ENCODE results near the gene HSD17B1.

HSD17B1 gene

GRCh38 chr17:42566883-42567573, 14.3 kb downstream of the HSD17B1 start, which contains the start of gene MLX:
Gene MLX (plus strand): TSS chr17:42567100. CDS start chr17:42567125, 25 bp downstream.
- peak; percentile 82 to 86 for DNase-seq (ENCODE audit: low read depth in 2 of 2)

DNA sequence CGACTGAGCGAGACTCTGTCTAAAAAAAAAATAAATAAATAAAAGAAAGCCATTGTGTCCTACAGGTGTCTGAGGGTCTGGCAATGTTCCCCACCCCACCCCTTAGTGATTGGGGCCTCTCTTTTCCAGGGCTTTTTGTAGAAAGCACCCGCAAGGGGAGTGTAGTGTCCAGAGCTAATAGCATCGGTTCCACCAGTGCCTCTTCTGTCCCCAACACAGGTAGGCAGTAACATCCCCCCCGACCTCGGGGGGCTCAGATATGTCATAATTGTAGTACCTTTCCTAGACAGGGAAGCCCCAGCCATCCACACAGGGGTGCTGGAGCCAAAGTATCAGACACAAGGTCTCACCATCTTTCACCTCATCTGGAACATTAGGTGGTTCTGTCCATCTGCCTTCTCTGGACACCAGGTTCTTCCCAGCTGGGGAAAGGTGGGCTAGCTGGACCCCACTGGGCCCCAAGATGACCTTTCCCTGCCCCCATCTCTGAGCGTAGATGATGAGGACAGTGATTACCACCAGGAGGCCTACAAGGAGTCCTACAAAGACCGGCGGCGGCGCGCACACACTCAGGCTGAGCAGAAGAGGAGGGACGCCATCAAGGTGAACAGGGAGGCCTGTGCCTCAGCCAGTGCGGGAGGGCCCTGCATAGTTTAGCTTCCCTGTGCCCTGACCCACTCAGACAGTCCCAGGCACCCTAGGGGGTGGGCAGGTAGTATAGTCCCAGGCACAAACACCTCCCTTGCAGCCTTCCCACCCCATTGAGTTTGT, 15.8 kb downstream of the HSD17B1 start:
- DNase-seq (ENCODE audit: low read depth in 2 of 2), result no peak

DNA sequence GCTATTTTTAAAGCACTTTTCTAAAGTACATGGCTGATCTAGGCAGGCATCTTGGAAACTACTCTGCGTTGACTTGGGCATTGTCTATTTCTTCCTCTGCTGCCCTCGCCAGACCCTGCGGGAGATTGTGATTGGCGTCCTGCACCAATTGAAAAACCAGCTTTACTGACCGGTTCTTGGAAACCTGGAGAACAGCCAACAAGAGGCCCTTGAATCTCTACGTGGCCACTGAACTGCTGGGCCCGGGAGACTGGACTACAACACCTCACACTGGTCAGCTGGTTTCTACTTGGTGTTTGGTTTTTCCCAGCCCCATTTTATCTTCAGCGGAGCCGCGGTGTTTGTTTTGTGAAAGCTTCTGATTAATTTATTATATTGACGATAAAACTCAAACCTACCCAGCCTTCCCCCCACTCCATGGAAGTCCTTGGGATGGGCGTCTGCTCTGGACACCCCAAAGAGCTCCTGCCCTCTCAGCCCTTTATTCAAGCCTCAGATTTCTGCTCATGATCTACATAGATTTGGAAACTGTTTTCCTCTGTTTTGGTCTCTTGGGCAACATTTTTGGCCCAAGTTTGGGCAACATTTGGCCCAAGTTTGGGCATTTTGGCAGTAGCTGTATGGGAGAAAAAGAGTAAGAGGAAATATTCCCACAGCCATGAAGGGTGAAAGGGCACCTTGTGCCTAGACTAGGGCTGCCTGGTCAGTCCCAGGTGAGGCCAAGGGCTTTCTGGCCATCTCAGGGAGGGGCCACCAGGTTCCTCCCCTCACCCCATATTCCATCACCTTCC, 18.9 kb downstream of the HSD17B1 start:
- no peak for DNase-seq (ENCODE audit: low read depth in 2 of 2)

DNA sequence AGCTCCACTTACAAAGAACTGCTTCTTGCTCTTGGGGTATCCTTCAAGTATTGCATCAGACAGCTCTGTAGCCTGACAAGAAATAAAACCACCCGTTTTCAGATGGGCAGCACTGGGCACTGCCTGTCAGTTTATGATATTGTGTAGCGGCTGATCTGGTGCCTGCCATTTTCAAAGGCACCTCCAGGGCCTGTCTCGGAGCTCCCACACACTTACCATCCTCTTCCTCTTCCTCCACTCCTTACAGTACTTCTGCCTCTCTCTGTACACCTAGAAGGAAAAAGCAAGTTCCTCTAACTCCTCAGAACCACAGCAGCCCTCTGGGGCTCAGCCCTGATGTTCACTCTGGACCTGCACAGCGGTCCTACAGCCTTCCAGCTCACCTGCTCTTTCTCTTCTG, 20.4 kb downstream of the HSD17B1 start:
- DNase-seq (ENCODE audit: low read depth in 2 of 2), result no peak

GRCh38 chr17:42574463-42574862, 21.7 kb downstream of the HSD17B1 start:
- no peak for DNase-seq (ENCODE audit: low read depth in 2 of 2)

- no peak for DNase-seq (ENCODE audit: low read depth in 2 of 2)
Measured at GRCh38 chr17:42577140-42577531, 24.4 kb downstream of the HSD17B1 start.

DNA sequence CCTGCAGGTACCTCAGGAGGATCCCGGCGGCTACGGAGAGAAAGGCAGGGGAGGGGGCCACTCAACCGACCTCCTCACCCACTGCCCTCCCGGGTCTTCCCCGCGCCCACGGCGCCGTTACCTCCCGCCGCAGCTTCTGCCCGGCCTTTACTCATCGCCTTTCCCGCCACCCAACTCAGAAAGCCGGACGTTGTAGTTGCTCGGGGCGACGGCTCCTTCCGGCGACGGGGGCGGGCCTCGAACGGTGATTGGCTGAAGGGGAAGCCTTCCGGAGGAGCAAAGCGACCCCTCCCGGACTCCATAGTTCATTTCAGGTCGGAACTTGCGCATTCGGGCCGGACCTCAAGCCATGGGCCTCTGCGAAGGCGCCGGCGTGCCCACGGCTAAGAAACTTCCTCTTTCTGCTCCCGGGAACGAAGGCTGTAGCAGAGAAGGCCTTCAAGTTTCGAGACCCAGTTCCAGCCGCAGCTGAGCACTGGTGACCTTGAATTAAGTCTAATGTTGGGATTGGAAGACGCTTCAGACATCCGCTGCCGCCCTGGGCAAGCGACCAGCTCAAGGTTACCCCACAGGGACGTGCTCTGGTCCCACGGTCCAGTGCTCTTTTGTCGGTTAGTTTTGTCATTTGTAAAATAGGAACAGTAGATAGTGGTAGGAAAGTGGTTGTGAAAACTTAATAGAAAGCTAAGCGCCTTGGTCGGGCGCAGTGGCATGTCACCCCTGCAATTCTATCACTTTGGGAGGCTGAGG, 25.0 kb downstream of the HSD17B1 start, which contains the start of gene PSMC3IP:
Gene PSMC3IP (minus strand): TSS at position 198 of the 750 bp plus-strand sequence. CDS start 43 bp downstream, at position 155.
- DNase-seq (ENCODE audit: low read depth in 2 of 2), result peak; percentile 85 to 86

DNA sequence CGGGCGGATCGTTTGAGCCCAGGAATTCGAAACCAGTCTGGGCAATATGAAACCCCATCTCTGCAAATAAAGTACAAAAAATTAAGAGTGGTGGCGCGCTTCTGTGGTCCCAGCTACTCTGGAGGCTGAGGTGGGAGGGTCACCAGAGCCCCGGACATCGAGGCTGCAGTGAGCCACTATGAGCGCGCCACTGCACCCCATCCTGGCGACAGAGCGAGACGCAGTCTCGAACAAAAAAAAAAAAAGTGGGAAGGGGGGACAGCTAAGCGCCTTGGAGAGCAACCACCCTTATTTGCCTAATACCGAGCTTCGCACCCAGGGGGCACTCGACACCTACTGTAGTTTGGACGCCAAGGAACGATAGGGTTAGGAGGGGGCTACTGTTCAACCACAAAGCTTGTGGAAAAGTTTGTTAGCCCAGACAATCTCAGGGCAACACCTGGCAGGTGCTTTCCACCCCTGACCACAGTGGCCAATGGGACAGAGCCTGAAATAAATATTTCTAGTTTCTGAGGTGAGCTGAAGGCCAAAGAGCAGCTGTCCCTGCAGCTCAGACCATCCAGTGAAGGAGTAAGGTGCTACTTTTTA, 25.7 kb downstream of the HSD17B1 start:
- DNase-seq (ENCODE audit: low read depth in 2 of 2), result peak in 1 of 2 donors; percentile 49

GRCh38 chr17:42579794-42580551, 27.2 kb downstream of the HSD17B1 start:
- no peak for DNase-seq (ENCODE audit: low read depth in 2 of 2)

- DNase-seq (ENCODE audit: low read depth in 2 of 2), result no peak
Measured at GRCh38 chr17:42581744-42582270, 29.1 kb downstream of the HSD17B1 start.

DNA sequence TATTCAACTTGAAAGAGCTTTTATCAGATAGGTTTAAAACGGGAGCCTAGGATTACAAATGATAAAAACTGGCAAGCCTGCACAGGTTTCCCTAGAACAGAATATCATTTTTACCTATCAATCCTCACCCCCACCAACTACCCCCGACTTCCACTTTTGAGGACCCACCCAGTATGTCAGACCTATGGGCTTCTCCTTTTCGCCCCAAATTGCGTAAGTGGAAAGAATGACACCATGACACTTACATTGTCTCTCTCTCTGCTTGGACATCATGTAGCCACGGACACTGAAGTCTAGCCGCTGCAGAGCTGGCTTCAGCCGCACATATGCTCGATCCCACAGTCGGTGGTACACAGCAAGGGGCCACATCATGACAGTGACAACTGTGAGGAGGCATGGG, 32.2 kb downstream of the HSD17B1 start:
- no peak for DNase-seq (ENCODE audit: low read depth in 2 of 2)

DNA sequence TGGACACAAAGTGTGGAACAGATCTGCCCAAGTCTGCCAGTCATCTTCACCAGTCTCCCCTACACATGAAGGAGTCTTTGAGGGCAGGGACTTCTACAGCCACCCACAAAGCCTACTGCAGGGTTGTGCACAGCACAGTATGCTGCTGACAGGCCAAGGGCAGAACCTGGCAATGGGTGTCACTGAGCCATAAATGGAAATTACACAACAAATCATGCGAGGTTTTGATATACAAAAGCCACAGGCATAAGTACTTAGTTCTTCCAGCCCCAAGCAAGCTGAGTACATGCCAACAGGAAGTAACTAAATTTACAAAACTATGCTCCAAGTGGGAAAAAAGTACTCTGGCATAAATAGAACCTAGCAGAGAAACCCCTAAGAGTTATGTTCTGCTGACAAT, 32.6 kb downstream of the HSD17B1 start:
- DNase-seq (ENCODE audit: low read depth in 2 of 2), result no peak

GRCh38 chr17:42586514-42587230, 33.9 kb downstream of the HSD17B1 start:
- no peak for DNase-seq (ENCODE audit: low read depth in 2 of 2)

- DNase-seq (ENCODE audit: low read depth in 2 of 2), result no peak
Measured at GRCh38 chr17:42590886-42591285, 38.2 kb downstream of the HSD17B1 start.

GRCh38 chr17:42591411-42591810, 38.7 kb downstream of the HSD17B1 start:
- no peak for DNase-seq (ENCODE audit: low read depth in 2 of 2)

- DNase-seq (ENCODE audit: low read depth in 2 of 2), result no peak
Measured at GRCh38 chr17:42596386-42596785, 43.7 kb downstream of the HSD17B1 start.

DNA sequence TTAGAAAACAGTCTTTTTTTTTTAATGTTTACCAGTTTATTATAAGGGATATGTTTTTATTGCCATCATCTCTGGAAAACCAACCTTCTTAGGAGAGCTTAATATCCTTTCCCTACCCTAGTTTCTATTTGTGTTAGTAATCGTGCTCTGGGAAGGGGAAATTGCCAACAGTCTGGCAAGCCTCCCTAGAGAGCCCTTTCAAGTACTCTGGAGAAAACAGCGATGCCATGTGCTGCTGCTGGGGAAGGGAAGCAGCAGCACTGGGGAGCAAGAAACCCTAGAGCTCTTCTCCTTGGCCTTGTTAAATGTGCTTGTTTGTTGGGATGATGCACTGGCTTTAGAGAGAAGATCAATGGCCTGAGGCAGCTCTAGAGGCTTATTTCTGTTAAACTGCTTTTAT, 46.2 kb downstream of the HSD17B1 start:
- no peak for DNase-seq (ENCODE audit: low read depth in 2 of 2)

DNA sequence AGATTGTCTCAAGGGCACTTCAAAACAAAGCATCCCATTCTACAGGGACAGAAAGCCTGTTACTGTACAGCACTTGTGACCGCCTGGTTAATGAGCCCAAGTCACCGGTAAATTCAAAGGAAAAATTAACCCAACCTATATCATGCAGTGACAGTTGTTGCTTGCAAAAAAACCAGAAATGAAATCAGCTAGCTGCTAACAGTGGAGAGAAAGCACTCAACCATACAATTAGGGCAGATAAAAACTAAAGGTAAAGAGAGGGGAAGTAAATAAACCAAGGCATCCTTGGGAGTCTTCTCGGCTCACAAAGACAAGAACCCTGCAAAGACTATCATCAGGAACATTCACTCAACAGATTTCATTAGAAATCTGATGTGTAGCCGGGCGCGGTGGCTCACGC, 50.6 kb downstream of the HSD17B1 start:
- no peak for DNase-seq (ENCODE audit: low read depth in 2 of 2)
